Body of pancreas (tissue), 4 donors: ENCODE measurements around the gene TMEM182. TPM values are rescaled to one million over a fixed set of nuclear protein-coding genes. Genes with fewer than 3 reads are reported as not detected.

ENCODE experiments used
- ATAC-seq: fragments of 150-250 bp; one replicate; pipeline ENCODE4 v1.9.1; 2016
- DNase-seq, 4 donors: peaks; one replicate each; pipeline ENCODE4 v3.0.0-alpha.2; 2019
- H3K27ac ChIP-seq, 4 donors: fragments of 200-600 bp; sonication (generic); 1 replicate in 3 of 4; 2 replicates in 1 of 4; pipeline versions ENCODE4 v1.5.1 to v1.6.1; 2016 to 2019; ENCODE audit warnings: mild to moderate bottlenecking in 1 of 4, mixed read lengths in 1 of 4, moderate library complexity in 1 of 4
- H3K27me3 ChIP-seq, 2 donors: fragments of 200-600 bp; sonication (generic); one replicate each; pipeline ENCODE4 v1.6.0; 2016; ENCODE audit warnings: mild to moderate bottlenecking in 1 of 2
- H3K36me3 ChIP-seq, 2 donors: fragments of 200-600 bp; sonication (generic); replicated peaks in 1 of 2; 2 replicates each; pipeline ENCODE4 v1.5.1; 2016; ENCODE audit warnings: low read depth in 2 of 2; ENCODE audit not compliant: insufficient read depth in 1 of 2
- H3K4me1 ChIP-seq: fragments of 200-600 bp; sonication (generic); one replicate; pipeline ENCODE4 v1.6.0; 2016
- H3K4me3 ChIP-seq, 2 donors: fragments of 200-600 bp; sonication (generic); 1 replicate in 1 of 2; 2 replicates in 1 of 2; pipeline ENCODE4 v1.5.1; 2016 to 2019
- H3K9me3 ChIP-seq, 3 donors: fragments of 200-600 bp; sonication (generic); 1 replicate in 2 of 3; 2 replicates in 1 of 3; pipeline ENCODE4 v1.5.1; 2016
- CTCF ChIP-seq, 7 experiments: fragments of 450-650 bp in 4 of 7; fragments of 200-600 bp in 3 of 7; sonication (generic) in 3 of 7; IDR thresholded peaks; one replicate each; pipeline ENCODE4 v1.5.1; 2016 to 2019; ENCODE audit warnings: antibody characterized with exemption in 7 of 7
- POLR2A ChIP-seq, 3 donors: fragments of 450-650 bp; IDR thresholded peaks; one replicate each; pipeline ENCODE4 v1.6.1; 2016; ENCODE audit warnings: antibody characterized with exemption in 3 of 3, mild to moderate bottlenecking in 2 of 3
- WGBS, 2 donors: methylation state at CpG; one replicate each; pipeline ENCODE4 v1.1.5; 2017; 5-methylcytosine and 5-hydroxymethylcytosine counted together
- intact Hi-C: fragments of 100-400 bp; cut with DNase I; formaldehyde crosslinking; loops from one replicate; pipeline ENCODE4 v1.15.1; 2023
- total RNA-seq, 2 donors: library from RNA; depleted of rRNA; stranded (reverse); fragments of >200 nt; gene quantifications; one replicate each; pipeline ENCODE4 v1.1.0, GENCODE V29; 2016

The TMEM182 gene
- total RNA-seq, 2 donors from 2014 or later: 0.33 to 1.8 TPM

GRCh38 chr2:102792568-102793208, 30.9 kb downstream of the TMEM182 start:
- H3K4me1 ChIP-seq: peaks cover 8% of the 10 kb centered on the region
- no peaks in the 10 kb centered on the region for H3K9me3 ChIP-seq
- WGBS, 2 donors: 85 to 98% methylated on average over 8 of the region's 8 CpGs
- no peaks in the 10 kb centered on the region for H3K36me3 ChIP-seq
- no peak for TF ChIP-seq POLR2A (IDR thresholded peaks at IDR 0.05)
- TF ChIP-seq CTCF (IDR thresholded peaks at IDR 0.05): no peak
- H3K27ac ChIP-seq: no peak overlapping the region
- intact Hi-C loops: no loop called here
- DNase-seq (no peak), ATAC-seq (no peak)
- H3K27me3 ChIP-seq: no peaks in the 10 kb centered on the region
- H3K4me3 ChIP-seq: no peak overlapping the region

DNA sequence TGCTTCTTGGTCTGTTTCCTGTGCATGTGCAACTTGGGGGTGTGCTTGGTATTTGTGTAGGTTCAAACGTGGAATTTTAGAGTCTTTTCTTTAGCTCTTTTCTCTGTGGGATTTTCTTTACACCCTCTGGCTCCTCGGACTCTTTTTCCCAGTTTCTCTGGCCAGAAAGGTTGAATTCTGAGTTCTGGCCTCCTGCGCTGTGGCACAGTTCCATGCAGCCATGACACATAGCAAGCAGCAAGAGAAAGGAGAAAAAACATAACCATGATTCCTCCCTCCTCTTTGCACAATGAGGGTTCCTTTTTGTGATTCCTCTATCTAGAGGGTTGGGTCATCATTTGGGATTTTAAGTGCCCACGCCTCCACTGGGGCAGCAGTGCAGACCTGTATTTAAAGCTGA, 33.8 kb downstream of the TMEM182 start:
- Histone ChIP-seq H3K36me3 (no peaks in the 10 kb centered on the region), H3K9me3 (no peaks in the 10 kb centered on the region), H3K4me3 (no peak overlapping the region), H3K27ac (no peak overlapping the region), H3K27me3 (no peaks in the 10 kb centered on the region), H3K4me1 (peaks cover 8% of the 10 kb centered on the region)
- 84 to 87% methylated on average over 4 of the region's 4 CpGs for WGBS, 2 donors
- no peak for ATAC-seq
- TF ChIP-seq POLR2A (IDR thresholded peaks at IDR 0.05) (no peak), CTCF (IDR thresholded peaks at IDR 0.05) (no peak)
- no peak for DNase-seq
- intact Hi-C loops: no loop called here

GRCh38 chr2:102796337-102796736, 34.5 kb downstream of the TMEM182 start:
- H3K36me3 ChIP-seq: no peaks in the 10 kb centered on the region
- TF ChIP-seq POLR2A (IDR thresholded peaks at IDR 0.05): no peak
- TF ChIP-seq CTCF (IDR thresholded peaks at IDR 0.05): no peak
- H3K4me1 ChIP-seq: peaks cover 8% of the 10 kb centered on the region
- intact Hi-C loops: no loop called here
- WGBS, 2 donors: 27 to 40% methylated on average over 2 of the region's 2 CpGs
- DNase-seq (peak in 2 of 4 donors; percentile 2 to 40), ATAC-seq (no peak)
- peaks cover 0 to 6% (median 0%) of the 10 kb centered on the region in 3 donors for H3K9me3 ChIP-seq
- no peak overlapping the region for H3K27ac ChIP-seq
- H3K4me3 ChIP-seq: no peak overlapping the region
- no peaks in the 10 kb centered on the region for H3K27me3 ChIP-seq

GRCh38 chr2:102797486-102797885, 35.7 kb downstream of the TMEM182 start:
- TF ChIP-seq CTCF (IDR thresholded peaks at IDR 0.05): no peak
- TF ChIP-seq POLR2A (IDR thresholded peaks at IDR 0.05): no peak
- intact Hi-C loops: no loop called here
- 77 to 93% methylated on average over 2 of the region's 2 CpGs for WGBS, 2 donors
- Histone ChIP-seq H3K9me3 (peaks cover 0 to 16% (median 0%) of the 10 kb centered on the region in 3 donors), H3K27me3 (no peaks in the 10 kb centered on the region), H3K4me3 (no peak overlapping the region), H3K36me3 (no peaks in the 10 kb centered on the region), H3K4me1 (peaks cover 8% of the 10 kb centered on the region), H3K27ac (no peak overlapping the region)
- ATAC-seq: no peak
- DNase-seq: no peak

DNA sequence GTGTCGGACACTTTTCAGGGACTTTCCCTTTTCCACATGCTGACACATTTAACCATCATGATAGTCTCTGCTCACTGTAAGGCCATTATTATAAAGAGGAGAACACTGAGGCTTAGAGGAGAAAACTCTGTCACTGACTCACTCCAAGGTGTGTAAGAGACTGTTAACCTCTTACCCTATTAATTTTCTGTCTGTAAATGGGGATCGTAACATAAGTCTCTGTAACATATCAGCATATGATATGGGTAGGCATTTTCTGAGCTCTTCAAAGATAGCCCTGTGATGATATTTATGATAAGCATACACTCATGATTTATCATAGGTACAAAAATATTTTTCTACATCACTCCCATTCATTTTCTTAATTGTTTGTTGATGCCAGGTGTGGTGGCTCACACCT, 36.4 kb downstream of the TMEM182 start:
- H3K36me3 ChIP-seq: no peaks in the 10 kb centered on the region
- no peaks in the 10 kb centered on the region for H3K27me3 ChIP-seq
- H3K4me3 ChIP-seq: no peak overlapping the region
- peaks cover 8% of the 10 kb centered on the region for H3K4me1 ChIP-seq
- ATAC-seq (no peak), DNase-seq (no peak)
- WGBS, 2 donors: 96 to 98% methylated on average over 2 of the region's 2 CpGs
- TF ChIP-seq POLR2A (IDR thresholded peaks at IDR 0.05) (no peak), CTCF (IDR thresholded peaks at IDR 0.05) (no peak)
- no peak overlapping the region for H3K27ac ChIP-seq
- H3K9me3 ChIP-seq: peaks cover 0 to 16% (median 0%) of the 10 kb centered on the region in 3 donors
- intact Hi-C loops: no loop called here
